PFSK-1 (cell line): ENCODE measurements around the gene CCDC196.

Experiments
- FOXP2 ChIP-seq: optimal IDR thresholded peaks from 2 replicates; pipeline ENCODE3; 2011; ENCODE audit warnings: borderline replicate concordance, control low read depth, inconsistent platforms; ENCODE audit not compliant: insufficient read depth; ENCODE audit errors: extremely low read length, extremely low read depth
- POLR2AphosphoS5 ChIP-seq: IDR thresholded peaks from 2 replicates; pipeline ENCODE4 v1.6.1; 2012; ENCODE audit warnings: low read depth, mild to moderate bottlenecking, control low read depth, low read length, moderate library complexity
- REST ChIP-seq, 2 experiments: IDR thresholded peaks; 2 replicates each; pipeline versions ENCODE4 v1.6.1 to v1.8.0; 2011 to 2012; ENCODE audit warnings: low read depth in 2 of 2, low read length in 2 of 2, control low read depth in 1 of 2, inconsistent platforms in 1 of 2, mild to moderate bottlenecking in 1 of 2, moderate library complexity in 1 of 2; ENCODE audit not compliant: insufficient read depth in 1 of 2
- SIN3A ChIP-seq: IDR thresholded peaks from 2 replicates; pipeline ENCODE4 v1.6.1; 2012; ENCODE audit warnings: mild to moderate bottlenecking, low read length, moderate library complexity, borderline replicate concordance; ENCODE audit not compliant: insufficient read depth
- TAF1 ChIP-seq: IDR thresholded peaks from 2 replicates; pipeline ENCODE4 v1.6.1; 2012; ENCODE audit warnings: low read length, control low read depth, borderline replicate concordance; ENCODE audit not compliant: insufficient read depth

CCDC196 gene

DNA sequence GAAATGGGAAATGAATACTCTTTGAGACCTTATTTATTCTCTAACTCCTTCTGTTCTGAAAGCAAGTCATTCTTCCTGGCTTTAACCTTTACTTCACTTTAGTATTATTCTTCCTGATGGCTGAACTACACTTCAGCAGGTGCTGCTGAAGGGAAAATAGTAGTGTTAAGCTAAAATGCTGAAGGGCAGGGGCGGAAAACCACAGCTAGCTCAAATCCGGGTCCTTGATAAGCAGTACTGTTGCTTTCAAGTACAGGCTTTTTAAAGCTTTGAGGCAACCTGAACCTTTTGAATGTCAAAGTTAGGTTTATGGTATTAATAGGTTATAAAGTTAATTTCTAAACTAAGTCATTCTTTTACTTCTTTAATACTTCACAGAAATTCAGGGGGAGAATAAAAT lies 10.7 kb downstream of the CCDC196 start:
- no peak for TF ChIP-seq FOXP2

GRCh38 chr14:66498311-66498710 lies 12.1 kb downstream of the CCDC196 start:
- TF ChIP-seq SIN3A (no peak), FOXP2 (no peak), REST (IDR thresholded peaks at IDR 0.05; ENCODE audit: insufficient read depth in 1 of 2, low read depth in 2 of 2, low read length in 2 of 2) (no peak), TAF1 (no peak)

GRCh38 chr14:66501592-66501991 lies 15.4 kb downstream of the CCDC196 start:
- TF ChIP-seq TAF1 = no peak
- TF ChIP-seq REST (IDR thresholded peaks at IDR 0.05; ENCODE audit: insufficient read depth in 1 of 2, low read depth in 2 of 2, low read length in 2 of 2) = no peak
- TF ChIP-seq FOXP2 = no peak
- TF ChIP-seq POLR2AphosphoS5 = no peak
- TF ChIP-seq SIN3A = no peak

DNA sequence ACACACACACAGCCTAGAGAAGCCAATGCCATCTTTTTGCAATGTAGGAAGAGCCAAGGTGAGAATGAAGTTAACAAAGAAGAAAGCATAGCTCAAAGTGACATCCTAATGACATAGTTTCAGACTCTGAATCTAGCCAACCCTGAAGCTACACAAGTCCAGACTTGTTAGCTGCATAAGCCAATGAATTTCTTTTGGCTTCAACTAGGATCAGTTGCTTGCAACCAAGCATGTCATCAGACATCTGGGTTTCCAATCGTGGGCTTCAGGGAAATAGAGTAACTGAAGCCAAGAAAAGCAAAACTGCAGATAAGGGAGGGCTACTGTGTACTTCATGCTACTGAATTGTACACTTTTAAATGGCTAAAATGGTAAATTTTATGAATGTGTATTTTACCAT lies 17.4 kb downstream of the CCDC196 start:
- TF ChIP-seq POLR2AphosphoS5 (no peak), FOXP2 (no peak), SIN3A (no peak), TAF1 (no peak), REST (IDR thresholded peaks at IDR 0.05; ENCODE audit: insufficient read depth in 1 of 2, low read depth in 2 of 2, low read length in 2 of 2) (no peak)

- TF ChIP-seq TAF1 (no peak), REST (IDR thresholded peaks at IDR 0.05; ENCODE audit: insufficient read depth in 1 of 2, low read depth in 2 of 2, low read length in 2 of 2) (no peak), POLR2AphosphoS5 (no peak), SIN3A (no peak), FOXP2 (no peak)
These were observed 21.1 kb downstream of the CCDC196 start for GRCh38 chr14:66507181-66507721.
